ENCODE results near the gene RBMS3. TPM values are rescaled to one million over a fixed set of nuclear protein-coding genes. Genes with fewer than 3 reads are reported as not detected.
A peak's percentile ranks its signal among the peaks of the same experiment; 100 is the strongest.

Gene RBMS3
- total and polyA plus RNA-seq, 2 experiments from 2014 or later, result 20.8 TPM

- Histone ChIP-seq H3K4me1 (ENCODE audit: low read depth) (peaks cover 22% of the 10 kb centered on the region), H3K27ac (peak overlapping the region; percentile 95), H3K4me3 (peak overlapping the region; percentile 54), H3K27me3 (no peaks in the 10 kb centered on the region), H3K36me3 (no peaks in the 10 kb centered on the region), H3K9me3 (ENCODE audit: low read depth) (no peaks in the 10 kb centered on the region)
- peak; percentile 34 to 71 for DNase-seq (ENCODE audit: low read depth in 1 of 2, low spot score in 1 of 2)
- TF ChIP-seq, protein P1, sequence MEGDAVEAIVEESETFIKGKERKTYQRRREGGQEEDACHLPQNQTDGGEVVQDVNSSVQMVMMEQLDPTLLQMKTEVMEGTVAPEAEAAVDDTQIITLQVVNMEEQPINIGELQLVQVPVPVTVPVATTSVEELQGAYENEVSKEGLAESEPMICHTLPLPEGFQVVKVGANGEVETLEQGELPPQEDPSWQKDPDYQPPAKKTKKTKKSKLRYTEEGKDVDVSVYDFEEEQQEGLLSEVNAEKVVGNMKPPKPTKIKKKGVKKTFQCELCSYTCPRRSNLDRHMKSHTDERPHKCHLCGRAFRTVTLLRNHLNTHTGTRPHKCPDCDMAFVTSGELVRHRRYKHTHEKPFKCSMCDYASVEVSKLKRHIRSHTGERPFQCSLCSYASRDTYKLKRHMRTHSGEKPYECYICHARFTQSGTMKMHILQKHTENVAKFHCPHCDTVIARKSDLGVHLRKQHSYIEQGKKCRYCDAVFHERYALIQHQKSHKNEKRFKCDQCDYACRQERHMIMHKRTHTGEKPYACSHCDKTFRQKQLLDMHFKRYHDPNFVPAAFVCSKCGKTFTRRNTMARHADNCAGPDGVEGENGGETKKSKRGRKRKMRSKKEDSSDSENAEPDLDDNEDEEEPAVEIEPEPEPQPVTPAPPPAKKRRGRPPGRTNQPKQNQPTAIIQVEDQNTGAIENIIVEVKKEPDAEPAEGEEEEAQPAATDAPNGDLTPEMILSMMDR (IDR thresholded peaks at IDR 0.05; ENCODE audit: low read depth, low read length), result no peak
Observed at GRCh38 chr3:29282427-29283230, 1.8 kb downstream of the RBMS3 start.

DNA sequence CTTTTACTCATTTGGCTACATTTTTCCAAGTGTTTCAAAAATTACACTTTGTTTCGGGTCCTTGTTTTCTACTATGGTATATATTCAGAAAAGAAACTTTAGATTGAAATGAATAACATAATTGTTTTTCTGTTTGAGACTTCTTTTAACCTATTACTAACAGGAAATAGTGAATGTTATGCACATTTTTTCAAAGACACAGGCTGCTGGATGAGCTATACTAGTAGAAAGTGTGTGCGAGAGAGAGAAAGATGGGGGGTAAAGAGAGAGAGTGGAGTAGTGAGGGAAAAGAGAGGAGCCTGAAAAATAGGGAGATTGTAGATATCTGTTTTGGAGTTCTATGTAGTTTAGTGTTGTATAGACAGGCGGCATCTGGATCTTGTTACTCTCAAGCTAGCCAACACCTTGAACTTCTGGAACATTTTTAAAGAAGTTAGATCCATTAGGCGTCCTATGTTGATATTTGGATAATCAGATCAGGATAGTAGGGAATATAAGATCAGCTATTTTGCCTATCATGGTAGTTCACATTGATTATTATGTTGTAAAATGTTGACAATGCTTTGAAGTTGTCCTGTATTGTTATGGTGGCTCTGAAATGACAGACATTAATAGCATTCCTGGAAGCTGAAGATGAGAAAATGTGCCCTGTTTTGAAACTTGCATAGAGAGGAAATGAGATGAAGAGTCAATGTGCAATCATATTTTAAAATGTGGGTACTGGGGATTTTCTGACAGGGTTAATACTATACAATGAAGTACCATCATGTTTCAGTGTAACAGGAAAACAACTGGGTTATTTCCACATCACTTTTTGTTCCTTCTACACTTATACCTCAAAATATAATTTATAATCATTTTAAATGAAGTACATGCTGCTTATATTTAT lies 2.6 kb downstream of the RBMS3 start:
- peak; percentile 37 to 46 for DNase-seq (ENCODE audit: low read depth in 1 of 2, low spot score in 1 of 2)
- H3K36me3 ChIP-seq, result no peaks in the 10 kb centered on the region
- no peaks in the 10 kb centered on the region for H3K27me3 ChIP-seq
- peaks cover 22% of the 10 kb centered on the region for H3K4me1 ChIP-seq (ENCODE audit: low read depth)
- H3K4me3 ChIP-seq, result peak overlapping the region; percentile 54
- TF ChIP-seq, protein P1 (IDR thresholded peaks at IDR 0.05; ENCODE audit: low read depth, low read length), result no peak
- no peaks in the 10 kb centered on the region for H3K9me3 ChIP-seq (ENCODE audit: low read depth)
- peak overlapping the region; percentile 95 for H3K27ac ChIP-seq

DNA sequence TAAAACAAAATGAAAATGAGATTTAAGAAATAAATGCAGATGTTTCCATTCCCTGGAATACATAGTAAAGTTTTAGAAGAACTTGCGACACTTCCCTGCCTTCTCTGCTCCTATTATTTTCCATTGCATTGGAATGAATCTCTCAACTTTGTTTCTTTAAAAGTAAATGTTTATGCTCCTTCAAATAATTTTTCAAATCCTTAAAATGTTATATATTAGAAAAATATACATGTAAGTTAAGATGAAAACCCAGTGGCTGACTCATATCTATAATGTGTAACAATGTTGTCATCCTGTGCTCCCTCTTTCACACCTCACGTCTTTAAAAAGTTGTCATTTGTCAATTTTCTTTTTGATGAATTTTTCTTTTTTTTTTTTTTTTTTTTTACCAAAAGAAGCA lies 3.6 kb downstream of the RBMS3 start:
- H3K36me3 ChIP-seq, result no peaks in the 10 kb centered on the region
- H3K27me3 ChIP-seq, result no peaks in the 10 kb centered on the region
- peak overlapping the region; percentile 54 for H3K4me3 ChIP-seq
- TF ChIP-seq, protein P1 (IDR thresholded peaks at IDR 0.05; ENCODE audit: low read depth, low read length), result no peak
- no peak overlapping the region for H3K27ac ChIP-seq
- DNase-seq (ENCODE audit: low read depth in 1 of 2, low spot score in 1 of 2), result peak in 1 of 2 donors; percentile 28
- H3K9me3 ChIP-seq (ENCODE audit: low read depth), result no peaks in the 10 kb centered on the region
- H3K4me1 ChIP-seq (ENCODE audit: low read depth), result peaks cover 15% of the 10 kb centered on the region

GRCh38 chr3:29285471-29286071 lies 4.7 kb downstream of the RBMS3 start:
- H3K27me3 ChIP-seq, result no peaks in the 10 kb centered on the region
- H3K27ac ChIP-seq, result peak overlapping the region; percentile 44
- peak; percentile 7 to 73 for DNase-seq (ENCODE audit: low read depth in 1 of 2, low spot score in 1 of 2)
- H3K9me3 ChIP-seq (ENCODE audit: low read depth), result no peaks in the 10 kb centered on the region
- peaks cover 15% of the 10 kb centered on the region for H3K4me1 ChIP-seq (ENCODE audit: low read depth)
- H3K36me3 ChIP-seq, result no peaks in the 10 kb centered on the region
- TF ChIP-seq, protein P1 (IDR thresholded peaks at IDR 0.05; ENCODE audit: low read depth, low read length), result no peak
- H3K4me3 ChIP-seq, result peak overlapping the region; percentile 4

DNA sequence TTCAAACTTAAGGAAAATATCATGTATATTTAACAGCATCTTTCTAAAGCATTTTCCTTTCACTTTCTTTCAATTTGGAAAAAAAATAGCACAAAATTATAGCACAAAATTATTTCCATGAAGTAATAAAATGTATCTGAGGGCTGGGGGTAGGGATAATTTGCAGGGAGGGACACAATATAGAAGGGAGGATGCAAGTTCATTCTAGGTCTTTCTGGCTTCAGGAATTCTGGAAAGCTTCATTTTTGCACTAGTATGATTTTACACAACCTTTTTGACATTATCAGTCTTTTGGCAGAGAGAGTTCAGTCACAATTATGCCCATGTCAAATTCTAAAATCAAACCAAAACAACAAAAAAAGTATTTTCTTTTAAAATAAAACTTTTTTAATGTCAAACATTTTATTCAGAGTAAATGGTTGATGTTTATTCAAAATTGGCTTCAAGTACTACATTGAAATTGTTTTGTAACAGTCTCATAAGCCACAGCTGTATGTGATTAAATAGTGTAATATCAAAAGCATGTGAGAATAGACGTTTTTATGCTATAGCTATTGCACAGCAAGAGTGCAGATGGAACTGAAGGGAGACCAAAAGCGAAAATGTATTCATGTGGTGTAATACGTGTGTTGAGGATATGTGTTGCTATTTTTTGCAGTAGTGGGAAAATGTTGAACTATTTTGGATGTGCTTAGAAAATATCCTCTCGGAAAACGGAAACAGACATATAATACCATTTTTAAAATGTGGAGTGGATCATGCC lies 5.8 kb downstream of the RBMS3 start:
- peak in 1 of 2 donors; percentile 61 for DNase-seq (ENCODE audit: low read depth in 1 of 2, low spot score in 1 of 2)
- Histone ChIP-seq H3K9me3 (ENCODE audit: low read depth) (no peaks in the 10 kb centered on the region), H3K4me1 (ENCODE audit: low read depth) (peaks cover 15% of the 10 kb centered on the region), H3K27me3 (no peaks in the 10 kb centered on the region), H3K36me3 (no peaks in the 10 kb centered on the region), H3K4me3 (no peak overlapping the region), H3K27ac (no peak overlapping the region)
- TF ChIP-seq, protein P1 (IDR thresholded peaks at IDR 0.05; ENCODE audit: low read depth, low read length), result no peak
